Stimulated activated CD4-positive, alpha-beta T cell treated with anti-CD3 and anti-CD28 coated beads, Interleukin-4, amount 100 ng/mL, for 24 hours (primary cell): ENCODE data around the gene GNA12.
"Not testable (repeated sequence)": the region's sequence is repeated elsewhere in the genome, so short reads cannot be mapped to it uniquely, and the experiment has no call there.

ENCODE experiments used
- DNase-seq: peaks from one replicate; pipeline ENCODE4 v3.0.0-alpha.2; 2020

GNA12 gene

GRCh38 chr7:2743523-2744185 is 100.5 kb downstream of the GNA12 start:
- not testable (repeated sequence) for DNase-seq

- DNase-seq: no peak
Measured at GRCh38 chr7:2738766-2739549, 105.2 kb downstream of the GNA12 start.

GRCh38 chr7:2737771-2738540 is 106.2 kb downstream of the GNA12 start:
- DNase-seq: no peak

- not testable (repeated sequence) for DNase-seq
Measured at GRCh38 chr7:2737005-2737743, 106.9 kb downstream of the GNA12 start.

- no peak for DNase-seq
Measured at GRCh38 chr7:2736411-2736914, 107.6 kb downstream of the GNA12 start.

- no peak for DNase-seq
Measured at GRCh38 chr7:2735744-2736143, 108.4 kb downstream of the GNA12 start.

GRCh38 chr7:2734751-2735571 is 109.1 kb downstream of the GNA12 start:
- no peak for DNase-seq

GRCh38 chr7:2734084-2734686 is 109.9 kb downstream of the GNA12 start:
- no peak for DNase-seq

- DNase-seq: no peak
Measured at GRCh38 chr7:2732959-2733584, 111.0 kb downstream of the GNA12 start.

- no peak for DNase-seq
Measured at GRCh38 chr7:2732388-2732787, 111.7 kb downstream of the GNA12 start.

- DNase-seq: no peak
Measured at GRCh38 chr7:2730846-2731770, 113.0 kb downstream of the GNA12 start.

GRCh38 chr7:2729893-2730716 is 114.0 kb downstream of the GNA12 start:
- DNase-seq: no peak

- no peak for DNase-seq
Measured at GRCh38 chr7:2729031-2729892, 114.8 kb downstream of the GNA12 start.

- no peak for DNase-seq
Measured at GRCh38 chr7:2728316-2729030, 115.6 kb downstream of the GNA12 start.

- not testable (repeated sequence) for DNase-seq
Measured at GRCh38 chr7:2727206-2727605, 116.9 kb downstream of the GNA12 start.

- DNase-seq: no peak
Measured at GRCh38 chr7:2726316-2727018, 117.6 kb downstream of the GNA12 start.
